SK-N-SH treated with all-trans-retinoic acid at 6 μM for 48 hours (cell line): ENCODE measurements around the gene DUSP14.

Experiments
- ATAC-seq: fragments of 200-7000 bp; cut with Tn5 transposase; 3 replicates; pipeline ENCODE4 v1.9.1; 2020; ENCODE audit warnings: mild to moderate bottlenecking, moderate library complexity
- ARNTL ChIP-seq: fragments of 450-650 bp; formaldehyde crosslinking; IDR thresholded peaks from 2 replicates; pipeline ENCODE4 v1.5.0; 2020; ENCODE audit warnings: low read depth, mild to moderate bottlenecking, moderate library complexity, borderline replicate concordance
- BACH2 ChIP-seq: fragments of 250-450 bp; sonication (Bioruptor Pico); IDR thresholded peaks from 2 replicates; pipeline ENCODE4 v1.9.0; 2021; ENCODE audit warnings: mild to moderate bottlenecking, borderline replicate concordance
- CREB5 ChIP-seq: fragments of 250-450 bp; sonication (Bioruptor Pico); IDR thresholded peaks from 2 replicates; pipeline ENCODE4 v1.5.1; 2020; ENCODE audit warnings: low read depth, mild to moderate bottlenecking, moderate library complexity
- CSRNP3 ChIP-seq: fragments of 250-450 bp; sonication (Bioruptor Pico); IDR thresholded peaks from 2 replicates; pipeline ENCODE4 v1.5.1; 2021; ENCODE audit warnings: mild to moderate bottlenecking, moderate library complexity
- ESRRG ChIP-seq: fragments of 250-450 bp; sonication (Bioruptor Pico); IDR thresholded peaks from 2 replicates; pipeline ENCODE4 v1.6.1; 2021; ENCODE audit warnings: mild to moderate bottlenecking
- GLIS3 ChIP-seq: fragments of 250-450 bp; sonication (Bioruptor Pico); IDR thresholded peaks from 2 replicates; pipeline ENCODE4 v1.5.0; 2020; ENCODE audit warnings: mild to moderate bottlenecking, moderate library complexity
- ISL1 ChIP-seq: fragments of 250-450 bp; sonication (Bioruptor Pico); IDR thresholded peaks from 2 replicates; pipeline ENCODE4 v2.1.2; 2022; ENCODE audit warnings: mild to moderate bottlenecking, moderate library complexity
- OSR1 ChIP-seq: fragments of 250-450 bp; sonication (Bioruptor Pico); IDR thresholded peaks from 2 replicates; pipeline ENCODE4 v1.8.0; 2022; ENCODE audit warnings: moderate library complexity, mild to moderate bottlenecking, inconsistent platforms
- PATZ1 ChIP-seq: fragments of 250-450 bp; sonication (Bioruptor Pico); IDR thresholded peaks from 2 replicates; pipeline ENCODE4 v1.8.0; 2020; ENCODE audit warnings: mild to moderate bottlenecking, moderate library complexity, borderline replicate concordance
- POU6F1 ChIP-seq: fragments of 250-450 bp; sonication (Bioruptor Pico); IDR thresholded peaks from 2 replicates; pipeline ENCODE4 v1.8.0; 2021; ENCODE audit warnings: low read depth, mild to moderate bottlenecking, moderate library complexity, borderline replicate concordance
- PPARA ChIP-seq: fragments of 250-450 bp; sonication (Bioruptor Pico); IDR thresholded peaks from 2 replicates; pipeline ENCODE4 v1.5.0; 2020; ENCODE audit warnings: mild to moderate bottlenecking, borderline replicate concordance
- RARB ChIP-seq: fragments of 250-450 bp; sonication (Bioruptor Pico); IDR thresholded peaks from 2 replicates; pipeline ENCODE4 v1.8.0; 2021; ENCODE audit warnings: mild to moderate bottlenecking, moderate library complexity
- SNAI2 ChIP-seq: fragments of 250-450 bp; sonication (Bioruptor Pico); IDR thresholded peaks from 2 replicates; pipeline ENCODE4 v1.5.0; 2020; ENCODE audit warnings: mild to moderate bottlenecking, moderate library complexity
- TOX ChIP-seq: fragments of 250-450 bp; sonication (Bioruptor Pico); IDR thresholded peaks from 2 replicates; pipeline ENCODE4 v1.8.0; 2021; ENCODE audit warnings: mild to moderate bottlenecking, moderate library complexity, borderline replicate concordance
- TSHZ2 ChIP-seq: fragments of 250-450 bp; sonication (Bioruptor Pico); IDR thresholded peaks from 2 replicates; pipeline ENCODE4 v1.5.0; 2020; ENCODE audit warnings: mild to moderate bottlenecking, moderate library complexity
- ZC3H10 ChIP-seq: fragments of 250-450 bp; sonication (Bioruptor Pico); IDR thresholded peaks from 2 replicates; pipeline ENCODE4 v1.5.1; 2021; ENCODE audit warnings: mild to moderate bottlenecking, moderate library complexity
- ZFP3 ChIP-seq: fragments of 250-450 bp; sonication (Bioruptor Pico); IDR thresholded peaks from 2 replicates; pipeline ENCODE4 v1.5.0; 2020; ENCODE audit warnings: mild to moderate bottlenecking, moderate library complexity
- ZFP30 ChIP-seq: fragments of 450-650 bp; formaldehyde crosslinking; IDR thresholded peaks from 2 replicates; pipeline ENCODE4 v1.5.0; 2022; ENCODE audit warnings: mild to moderate bottlenecking, moderate library complexity
- ZNF565 ChIP-seq: fragments of 450-650 bp; formaldehyde crosslinking; conservative IDR thresholded peaks from 2 replicates; pipeline ENCODE4 v1.5.0; 2020; ENCODE audit warnings: low read depth, mild to moderate bottlenecking, moderate library complexity
- ZNF70 ChIP-seq: fragments of 450-650 bp; formaldehyde crosslinking; IDR thresholded peaks from 2 replicates; pipeline ENCODE4 v1.5.0; 2020; ENCODE audit warnings: mild to moderate bottlenecking, moderate library complexity
- ZNF8 ChIP-seq: fragments of 450-650 bp; formaldehyde crosslinking; IDR thresholded peaks from 2 replicates; pipeline ENCODE4 v1.5.0; 2020; ENCODE audit warnings: mild to moderate bottlenecking, moderate library complexity

The DUSP14 gene

GRCh38 chr17:37553401-37553966, 63.8 kb downstream of the DUSP14 start:
- ATAC-seq: no peak
- no peak for TF ChIP-seq ZC3H10 (CRISPR knock-in tag)
- no peak for TF ChIP-seq CSRNP3
- TF ChIP-seq TSHZ2 (CRISPR knock-in tag): no peak
- TF ChIP-seq ISL1 (CRISPR knock-in tag): no peak
- TF ChIP-seq TOX (CRISPR knock-in tag): no peak
- no peak for TF ChIP-seq RARB (CRISPR knock-in tag)
- no peak for TF ChIP-seq PATZ1 (CRISPR knock-in tag)
- TF ChIP-seq BACH2 (CRISPR knock-in tag): no peak
- TF ChIP-seq ARNTL (CRISPR knock-in tag): no peak
- TF ChIP-seq ZNF70 (CRISPR knock-in tag): no peak
- TF ChIP-seq ZFP3 (CRISPR knock-in tag): no peak
- TF ChIP-seq ZNF565: no peak
- TF ChIP-seq ESRRG (CRISPR knock-in tag): no peak
- TF ChIP-seq POU6F1 (CRISPR knock-in tag): no peak
- no peak for TF ChIP-seq ZFP30 (CRISPR knock-in tag)

GRCh38 chr17:37555386-37555785, 65.7 kb downstream of the DUSP14 start:
- TF ChIP-seq GLIS3 (CRISPR knock-in tag) (no peak), ISL1 (CRISPR knock-in tag) (no peak), ZFP3 (CRISPR knock-in tag) (no peak), ZNF8 (CRISPR knock-in tag) (no peak), SNAI2 (CRISPR knock-in tag) (no peak), ARNTL (CRISPR knock-in tag) (no peak)
- no peak for ATAC-seq

- no peak for ATAC-seq
- no peak for TF ChIP-seq OSR1 (CRISPR knock-in tag)
- TF ChIP-seq TSHZ2 (CRISPR knock-in tag): no peak
- TF ChIP-seq ZFP3 (CRISPR knock-in tag): no peak
- TF ChIP-seq ZNF565: no peak
- no peak for TF ChIP-seq SNAI2 (CRISPR knock-in tag)
- no peak for TF ChIP-seq PATZ1 (CRISPR knock-in tag)
- no peak for TF ChIP-seq GLIS3 (CRISPR knock-in tag)
- no peak for TF ChIP-seq PPARA (CRISPR knock-in tag)
- TF ChIP-seq CREB5 (CRISPR knock-in tag): no peak
- TF ChIP-seq RARB (CRISPR knock-in tag): no peak
- TF ChIP-seq ZNF70 (CRISPR knock-in tag): no peak
- no peak for TF ChIP-seq BACH2 (CRISPR knock-in tag)
- TF ChIP-seq CSRNP3: no peak
These were observed 67.8 kb downstream of the DUSP14 start for GRCh38 chr17:37557482-37557881.
